CD4-positive, alpha-beta memory T cell (primary cell): Measurements from ENCODE around the gene TAF1B. TPM values are rescaled to one million over a fixed set of nuclear protein-coding genes. Genes with fewer than 3 reads are reported as not detected.

Experiments used
- CTCF ChIA-PET: fragments of 350-600 bp; sonication (Branson Sonifier 250); formaldehyde crosslinking; loops from one replicate; lab custom pipeline; 2021; ENCODE audit warnings: inconsistent platforms; ENCODE audit not compliant: partially characterized antibody; lab: Charles Lee
- POLR2A ChIA-PET: fragments of 350-600 bp; sonication (Branson Sonifier 250); formaldehyde crosslinking; loops from one replicate; lab custom pipeline; 2021; ENCODE audit not compliant: partially characterized antibody; lab: Charles Lee
- DNase-seq, 5 donors: peaks; one replicate each; pipeline versions ENCODE4 v3.0.0 to v3.0.0-alpha.2; 2020 to 2022; ENCODE audit warnings: mixed read lengths in 1 of 5
- H3K27ac ChIP-seq: one replicate; pipeline ENCODE4 v1.7.0; 2013; ENCODE audit warnings: low read depth, low read length
- H3K27me3 ChIP-seq: 2 replicates; pipeline ENCODE4 v1.7.0; 2013; ENCODE audit warnings: mild to moderate bottlenecking, low read length, moderate library complexity; ENCODE audit not compliant: insufficient read depth
- H3K36me3 ChIP-seq: 2 replicates; pipeline ENCODE4 v1.7.0; 2013; ENCODE audit warnings: mild to moderate bottlenecking, low read length, moderate library complexity; ENCODE audit not compliant: insufficient read depth
- H3K4me1 ChIP-seq: 2 replicates; pipeline ENCODE4 v1.7.0; 2013; ENCODE audit warnings: mild to moderate bottlenecking, low read length, moderate library complexity; ENCODE audit not compliant: insufficient read depth
- H3K4me3 ChIP-seq, 2 donors: one replicate each; pipeline ENCODE4 v1.7.0; 2013; ENCODE audit warnings: low read length in 2 of 2, mild to moderate bottlenecking in 1 of 2
- H3K9me3 ChIP-seq, 2 donors: one replicate each; pipeline ENCODE4 v1.7.0; 2013; ENCODE audit warnings: low read length in 2 of 2, control low read depth in 1 of 2; ENCODE audit not compliant: control insufficient read depth in 1 of 2
- H3K27ac Mint-ChIP-seq, 7 donors: one replicate each; pipeline ENCODE4 v1.8.0; 2020 to 2021; ENCODE audit warnings: mixed read lengths in 7 of 7, mild to moderate bottlenecking in 6 of 7, inconsistent platforms in 3 of 7, moderate library complexity in 3 of 7
- H3K27me3 Mint-ChIP-seq, 2 donors: one replicate each; pipeline ENCODE4 v1.8.0; 2020 to 2021; ENCODE audit warnings: mixed read lengths in 2 of 2
- H3K36me3 Mint-ChIP-seq, 2 donors: one replicate each; pipeline ENCODE4 v1.8.0; 2020 to 2021; ENCODE audit warnings: mixed read lengths in 2 of 2, inconsistent platforms in 1 of 2, mild to moderate bottlenecking in 1 of 2
- H3K4me1 Mint-ChIP-seq, 4 donors: one replicate each; pipeline ENCODE4 v1.8.0; 2020 to 2021; ENCODE audit warnings: mixed read lengths in 4 of 4, mild to moderate bottlenecking in 1 of 4
- H3K4me3 Mint-ChIP-seq, 8 donors: one replicate each; pipeline ENCODE4 v1.8.0; 2020 to 2021; ENCODE audit warnings: mixed read lengths in 8 of 8, mild to moderate bottlenecking in 7 of 8, moderate library complexity in 6 of 8, inconsistent platforms in 3 of 8
- H3K9me3 Mint-ChIP-seq, 8 donors: one replicate each; pipeline ENCODE4 v1.8.0; 2020 to 2021; ENCODE audit warnings: mixed read lengths in 8 of 8, mild to moderate bottlenecking in 5 of 8, inconsistent platforms in 3 of 8, moderate library complexity in 1 of 8
- intact Hi-C: fragments of 100-400 bp; cut with micrococcal nuclease; formaldehyde crosslinking; loops from one replicate; pipeline ENCODE4 v1.15.1; 2023
- polyA plus RNA-seq, 2 donors: library from polyadenylated mRNA; unstranded; fragments of 300-500 nt; fragmentation: Illumina TruSeq; gene quantifications; one replicate each; pipeline ENCODE4 v1.2.3, GENCODE V29; 2021
- total RNA-seq, 2 experiments: library from RNA; stranded (reverse); gene quantifications; one replicate each; pipeline ENCODE4 v1.2.3, GENCODE V29; 2021

The TAF1B gene
- total and polyA plus RNA-seq, 4 experiments from 2014 or later: 4.1 to 23.9 (median 17.8) TPM

DNA sequence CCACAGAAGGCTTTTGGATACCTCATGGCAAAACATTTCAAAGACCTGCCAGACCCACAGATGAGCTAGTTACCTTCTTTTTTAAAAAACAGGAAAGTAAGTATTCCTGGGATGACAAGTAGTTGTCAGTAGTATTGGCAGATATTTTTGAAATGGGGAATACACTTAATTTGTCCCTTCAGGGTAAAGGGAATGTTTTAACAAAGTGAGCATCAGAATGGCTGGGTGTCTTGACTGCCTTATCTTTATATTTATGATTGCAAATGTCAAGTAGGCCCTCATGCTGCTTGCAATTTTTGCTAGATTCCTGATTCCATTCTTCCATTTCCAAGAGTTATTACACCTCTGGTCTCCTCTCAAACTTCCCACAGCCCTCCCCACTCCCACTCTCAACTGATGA, 4.9 kb upstream of the TAF1B start:
- H3K27me3 ChIP-seq: no peaks in the 10 kb centered on the region
- ChIA-PET POLR2A (no interaction called here), CTCF (interaction anchor here (1.1 kb wide), 1 partner anchor 39 kb away, joined by 5 read pairs; no protein-coding TSS in a partner anchor)
- Mint-ChIP-seq H3K27me3 (peaks cover 0 to 2% of the 10 kb centered on the region in 2 donors), H3K36me3 (peaks cover 0 to 4% of the 10 kb centered on the region in 2 donors), H3K27ac (peak overlapping the region in 1 of 7 donors; percentile 77), H3K4me3 (no peak overlapping the region), H3K4me1 (peaks cover 5 to 9% (median 8%) of the 10 kb centered on the region in 4 donors), H3K9me3 (no peaks in the 10 kb centered on the region)
- no peaks in the 10 kb centered on the region for H3K36me3 ChIP-seq
- intact Hi-C loops: no loop called here
- H3K27ac ChIP-seq: no peak overlapping the region
- H3K4me1 ChIP-seq: peaks cover 7% of the 10 kb centered on the region
- no peak overlapping the region for H3K4me3 ChIP-seq
- no peaks in the 10 kb centered on the region for H3K9me3 ChIP-seq
- DNase-seq: no peak

DNA sequence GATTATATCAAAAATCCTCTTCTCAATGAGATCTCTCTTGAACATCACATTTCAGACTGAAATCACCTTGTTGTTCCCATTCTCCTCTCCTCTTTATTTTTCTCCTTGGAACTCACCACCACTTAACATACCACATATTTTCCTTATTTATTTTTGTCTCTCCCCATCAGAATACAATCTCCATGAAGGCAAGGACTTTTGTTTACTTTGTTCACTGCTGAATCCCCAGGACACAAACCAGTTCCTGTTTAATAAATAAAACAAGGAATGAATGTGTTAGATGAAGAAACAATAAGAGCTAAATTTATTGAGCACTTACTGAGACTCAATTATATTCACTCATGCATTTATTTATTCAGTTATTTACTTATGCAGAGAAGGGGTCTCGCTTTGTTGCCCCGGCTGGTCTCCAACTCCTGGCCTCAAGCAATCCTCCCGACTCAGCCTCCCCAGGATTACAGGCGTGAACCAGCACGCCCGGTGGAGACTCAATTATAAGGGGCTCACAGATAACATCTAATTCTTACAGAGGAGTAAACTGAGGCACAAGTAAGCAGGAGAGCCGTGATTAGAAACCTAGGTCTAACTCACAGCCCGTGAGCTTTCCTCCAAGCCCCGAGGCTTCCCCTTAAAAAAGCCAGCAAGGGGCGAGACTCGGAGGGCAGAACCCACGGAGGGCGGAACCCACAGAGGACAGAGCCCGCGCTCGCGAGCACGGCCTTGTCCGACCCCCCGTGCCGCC, 616 bp upstream of the TAF1B start:
- Mint-ChIP-seq H3K4me3 (peak overlapping the region; percentile 91 to 97 (median 94)), H3K27ac (peak overlapping the region; percentile 82 to 97 (median 93)), H3K36me3 (peaks cover 4 to 34% of the 10 kb centered on the region in 2 donors), H3K4me1 (peaks cover 30 to 47% (median 38%) of the 10 kb centered on the region in 4 donors), H3K27me3 (no peaks in the 10 kb centered on the region), H3K9me3 (no peaks in the 10 kb centered on the region)
- Histone ChIP-seq H3K36me3 (peaks cover 8% of the 10 kb centered on the region), H3K27me3 (no peaks in the 10 kb centered on the region), H3K27ac (peak overlapping the region; percentile 76), H3K4me3 (peak overlapping the region; percentile 85 to 92), H3K9me3 (no peaks in the 10 kb centered on the region), H3K4me1 (peaks cover 41% of the 10 kb centered on the region)
- intact Hi-C loops: loop anchor here (1.0 to 5.0 kb wide), 4 partner anchors 28 to 420 kb away; partner anchors contain the start of genes CPSF3, GRHL1 and ITGB1BP1
- peak in 1 of 5 donors; percentile 6 for DNase-seq
- CTCF ChIA-PET: interaction anchor here (0.8 to 3.8 kb wide), 15 partner anchors 9 to 369 kb away, joined by 3 to 19 read pairs (median 3); partner anchors contain the start of gene IAH1
- POLR2A ChIA-PET: interaction anchor here (0.7 to 3.1 kb wide), 17 partner anchors 27 to 1313 kb away, joined by 3 to 21 read pairs (median 4); partner anchors contain the start of genes ADAM17, CPSF3, IAH1 and ITGB1BP1

- intact Hi-C loops: loop anchor here (5.0 kb wide), 1 partner anchor 422 kb away; the partner anchor contains the start of genes CPSF3 and ITGB1BP1
- Mint-ChIP-seq H3K27ac (peak overlapping the region; percentile 82 to 97 (median 93)), H3K27me3 (no peaks in the 10 kb centered on the region), H3K9me3 (no peaks in the 10 kb centered on the region), H3K4me3 (peak overlapping the region; percentile 91 to 97 (median 94)), H3K36me3 (peaks cover 9 to 39% of the 10 kb centered on the region in 2 donors), H3K4me1 (peaks cover 32 to 50% (median 40%) of the 10 kb centered on the region in 4 donors)
- H3K4me3 ChIP-seq: peak overlapping the region; percentile 85 to 92
- DNase-seq: peak in 1 of 5 donors; percentile 5
- peak overlapping the region; percentile 76 for H3K27ac ChIP-seq
- ChIA-PET POLR2A (interaction anchor here (0.8 to 3.1 kb wide), 12 partner anchors 11 to 604 kb away, joined by 3 to 21 read pairs (median 6); partner anchors contain the start of genes ADAM17, CPSF3, IAH1 and ITGB1BP1), CTCF (interaction anchor here (0.8 to 3.8 kb wide), 14 partner anchors 9 to 228 kb away, joined by 3 to 19 read pairs (median 3); no protein-coding TSS in a partner anchor)
- peaks cover 8% of the 10 kb centered on the region for H3K36me3 ChIP-seq
- peaks cover 41% of the 10 kb centered on the region for H3K4me1 ChIP-seq
- no peaks in the 10 kb centered on the region for H3K9me3 ChIP-seq
- no peaks in the 10 kb centered on the region for H3K27me3 ChIP-seq
These were observed 786 bp downstream of the TAF1B start for GRCh38 chr2:9844036-9844483.

DNA sequence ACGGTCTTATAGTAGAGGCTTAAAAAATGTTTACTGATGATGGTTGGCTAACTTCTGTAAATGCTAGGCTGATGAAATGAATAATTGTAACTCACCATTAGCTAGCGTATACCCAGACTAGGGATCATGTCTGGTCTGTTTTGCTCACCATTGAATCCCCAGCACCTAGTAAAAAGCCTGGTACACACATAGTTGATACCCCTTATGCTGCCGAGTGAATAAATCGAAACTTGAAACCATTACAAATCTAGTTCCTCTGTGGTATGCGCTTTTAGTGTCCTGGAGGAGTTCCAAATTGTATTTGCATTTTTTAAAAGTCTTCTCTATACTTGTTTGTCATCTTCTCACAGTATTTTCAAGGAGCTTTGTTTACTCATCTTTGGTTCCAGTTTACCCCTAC, 1.3 kb downstream of the TAF1B start:
- Histone ChIP-seq H3K4me1 (peaks cover 41% of the 10 kb centered on the region), H3K27ac (no peak overlapping the region), H3K9me3 (no peaks in the 10 kb centered on the region), H3K36me3 (peaks cover 11% of the 10 kb centered on the region), H3K4me3 (peak overlapping the region in 1 of 2 donors; percentile 92), H3K27me3 (no peaks in the 10 kb centered on the region)
- Mint-ChIP-seq H3K27ac (peak overlapping the region; percentile 48 to 95 (median 82)), H3K27me3 (no peaks in the 10 kb centered on the region), H3K36me3 (peaks cover 9 to 44% of the 10 kb centered on the region in 2 donors), H3K9me3 (no peaks in the 10 kb centered on the region), H3K4me1 (peaks cover 32 to 50% (median 40%) of the 10 kb centered on the region in 4 donors), H3K4me3 (peak overlapping the region; percentile 91 to 97 (median 94))
- CTCF ChIA-PET: interaction anchor here (1.1 to 3.8 kb wide), 5 partner anchors 8 to 47 kb away, joined by 3 to 19 read pairs (median 4); no protein-coding TSS in a partner anchor
- POLR2A ChIA-PET: interaction anchor here (1.6 to 3.1 kb wide), 3 partner anchors 44 to 199 kb away, joined by 5 to 21 read pairs (median 17); partner anchors contain the start of gene KLF11
- no peak for DNase-seq
- intact Hi-C loops: loop anchor here (5.0 kb wide), 1 partner anchor 422 kb away; the partner anchor contains the start of genes CPSF3 and ITGB1BP1

DNA sequence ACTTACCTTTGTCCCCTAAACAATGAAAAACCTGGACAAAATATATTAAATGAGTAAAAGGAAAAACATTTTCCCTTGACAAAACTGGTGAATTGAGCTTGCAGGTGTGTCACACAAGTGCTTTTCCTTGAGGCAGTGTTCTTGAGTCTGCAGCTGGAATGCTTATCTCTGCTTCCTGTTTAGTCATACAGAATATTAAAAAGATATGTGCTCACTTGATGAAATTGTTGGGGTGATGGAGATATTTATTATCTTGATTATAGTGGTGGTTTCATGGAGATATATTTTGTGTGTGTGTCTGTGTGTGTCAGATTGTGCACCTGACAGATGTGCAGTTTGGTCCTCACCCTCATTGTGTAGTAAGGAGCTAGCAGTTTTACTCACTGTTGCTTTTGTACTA, 3.3 kb downstream of the TAF1B start:
- Mint-ChIP-seq H3K36me3 (peaks cover 22 to 62% of the 10 kb centered on the region in 2 donors), H3K4me1 (peaks cover 30 to 55% (median 40%) of the 10 kb centered on the region in 4 donors), H3K27ac (no peak overlapping the region), H3K9me3 (no peaks in the 10 kb centered on the region), H3K27me3 (no peaks in the 10 kb centered on the region), H3K4me3 (peak overlapping the region in 1 of 8 donors; percentile 3)
- intact Hi-C loops: no loop called here
- ChIA-PET POLR2A (interaction anchor here (0.8 kb wide), 1 partner anchor 291 kb away, joined by 3 read pairs; the partner anchor contains the start of gene ADAM17), CTCF (interaction anchor here (1.2 kb wide), 1 partner anchor 34 kb away, joined by 4 read pairs; no protein-coding TSS in a partner anchor)
- peaks cover 25% of the 10 kb centered on the region for H3K36me3 ChIP-seq
- no peaks in the 10 kb centered on the region for H3K27me3 ChIP-seq
- H3K27ac ChIP-seq: no peak overlapping the region
- no peaks in the 10 kb centered on the region for H3K9me3 ChIP-seq
- H3K4me3 ChIP-seq: no peak overlapping the region
- peaks cover 41% of the 10 kb centered on the region for H3K4me1 ChIP-seq
- no peak for DNase-seq

GRCh38 chr2:9847140-9847539, 3.9 kb downstream of the TAF1B start:
- POLR2A ChIA-PET: interaction anchor here (0.8 kb wide), 1 partner anchor 291 kb away, joined by 3 read pairs; the partner anchor contains the start of gene ADAM17
- peaks cover 26 to 67% of the 10 kb centered on the region in 2 donors for H3K36me3 Mint-ChIP-seq
- Histone ChIP-seq H3K36me3 (peaks cover 30% of the 10 kb centered on the region), H3K9me3 (no peaks in the 10 kb centered on the region), H3K27ac (no peak overlapping the region), H3K4me3 (no peak overlapping the region), H3K4me1 (peaks cover 41% of the 10 kb centered on the region), H3K27me3 (no peaks in the 10 kb centered on the region)
- H3K9me3 Mint-ChIP-seq: no peaks in the 10 kb centered on the region
- no peak overlapping the region for H3K4me3 Mint-ChIP-seq
- no peaks in the 10 kb centered on the region for H3K27me3 Mint-ChIP-seq
- CTCF ChIA-PET: interaction anchor here (1.2 kb wide), 1 partner anchor 35 kb away, joined by 4 read pairs; no protein-coding TSS in a partner anchor
- no peak for DNase-seq
- intact Hi-C loops: no loop called here
- peaks cover 28 to 55% (median 40%) of the 10 kb centered on the region in 4 donors for H3K4me1 Mint-ChIP-seq
- no peak overlapping the region for H3K27ac Mint-ChIP-seq
